Thoracic aorta (tissue), 2 donors: ENCODE results near the gene KRT17. TPM values are rescaled to one million over a fixed set of nuclear protein-coding genes. Genes with fewer than 3 reads are reported as not detected.

Source experiments
- ATAC-seq: fragments of 150-250 bp; one replicate; pipeline ENCODE4 v1.8.0; 2017; ENCODE audit warnings: low read depth; ENCODE audit not compliant: insufficient number of reproducible peaks, low FRiP score
- DNase-seq: peaks from one replicate; pipeline ENCODE4 v3.0.0-alpha.2; 2020; ENCODE audit warnings: low spot score
- H3K27ac ChIP-seq, 2 donors: fragments of 200-600 bp; sonication (generic); 1 replicate in 1 of 2; 2 replicates in 1 of 2; pipeline ENCODE4 v1.5.1; 2016; ENCODE audit warnings: mild to moderate bottlenecking in 2 of 2, moderate library complexity in 2 of 2
- H3K27me3 ChIP-seq: fragments of 200-600 bp; sonication (generic); replicated peaks from 2 replicates; pipeline ENCODE4 v1.6.0; 2016; ENCODE audit warnings: mild to moderate bottlenecking; ENCODE audit not compliant: insufficient read depth
- H3K36me3 ChIP-seq: fragments of 200-600 bp; sonication (generic); one replicate; pipeline ENCODE4 v1.5.1; 2016
- H3K4me1 ChIP-seq, 2 donors: fragments of 200-600 bp; sonication (generic); 1 replicate in 1 of 2; 2 replicates in 1 of 2; pipeline versions ENCODE4 v1.5.1 to v1.6.0; 2016; ENCODE audit warnings: low read depth in 2 of 2, mild to moderate bottlenecking in 1 of 2; ENCODE audit not compliant: control insufficient read depth in 1 of 2
- H3K4me3 ChIP-seq: fragments of 200-600 bp; sonication (generic); 2 replicates; pipeline ENCODE4 v1.5.1; 2016; ENCODE audit warnings: mild to moderate bottlenecking
- H3K9me3 ChIP-seq: fragments of 200-600 bp; sonication (generic); 2 replicates; pipeline ENCODE4 v1.5.1; 2016
- CTCF ChIP-seq: fragments of 200-600 bp; sonication (generic); IDR thresholded peaks from one replicate; pipeline ENCODE4 v1.5.1; 2019; ENCODE audit warnings: antibody characterized with exemption
- total RNA-seq, 2 donors: library from RNA; depleted of rRNA; stranded (reverse); fragments of >200 nt; gene quantifications; one replicate each; pipeline versions ENCODE4 v1.1.0 to v1.2.3, GENCODE V29; 2016

KRT17 gene
- total RNA-seq, 2 donors from 2014 or later = 74.7 to 87.1 TPM

GRCh38 chr17:41656249-41657023, 32.1 kb upstream of the KRT17 start:
- H3K9me3 ChIP-seq = no peaks in the 10 kb centered on the region
- H3K4me1 ChIP-seq = peaks cover 0 to 21% of the 10 kb centered on the region in 2 donors
- H3K36me3 ChIP-seq = no peaks in the 10 kb centered on the region
- no peaks in the 10 kb centered on the region for H3K27me3 ChIP-seq
- ATAC-seq = no peak
- no peak overlapping the region for H3K4me3 ChIP-seq
- no peak overlapping the region for H3K27ac ChIP-seq
- DNase-seq = no peak
- no peak for TF ChIP-seq CTCF

GRCh38 chr17:41655611-41656111, 31.3 kb upstream of the KRT17 start:
- Histone ChIP-seq H3K27ac (no peak overlapping the region), H3K4me3 (no peak overlapping the region), H3K36me3 (no peaks in the 10 kb centered on the region), H3K9me3 (no peaks in the 10 kb centered on the region), H3K4me1 (peaks cover 0 to 29% of the 10 kb centered on the region in 2 donors), H3K27me3 (no peaks in the 10 kb centered on the region)
- ATAC-seq (no peak), DNase-seq (no peak)
- TF ChIP-seq CTCF = no peak

- no peak for TF ChIP-seq CTCF
- Histone ChIP-seq H3K27me3 (no peaks in the 10 kb centered on the region), H3K4me1 (peaks cover 0 to 29% of the 10 kb centered on the region in 2 donors), H3K27ac (no peak overlapping the region), H3K9me3 (no peaks in the 10 kb centered on the region), H3K36me3 (no peaks in the 10 kb centered on the region), H3K4me3 (no peak overlapping the region)
- ATAC-seq (no peak), DNase-seq (no peak)
Observed at GRCh38 chr17:41654678-41655607, 30.6 kb upstream of the KRT17 start.

GRCh38 chr17:41653892-41654677, 29.7 kb upstream of the KRT17 start:
- no peak for DNase-seq
- Histone ChIP-seq H3K4me1 (peaks cover 0 to 29% of the 10 kb centered on the region in 2 donors), H3K9me3 (no peaks in the 10 kb centered on the region), H3K4me3 (no peak overlapping the region), H3K36me3 (no peaks in the 10 kb centered on the region), H3K27ac (no peak overlapping the region), H3K27me3 (no peaks in the 10 kb centered on the region)
- no peak for TF ChIP-seq CTCF
- ATAC-seq = no peak
